MM.1S (cell line): ENCODE measurements around the gene PNPLA2.

Experiments used
- EZH2 ChIP-seq: fragments of 300-600 bp; sonication (generic); optimal IDR thresholded peaks from 2 replicates; pipeline ENCODE3; 2017; ENCODE audit warnings: low read depth, mild to moderate bottlenecking, antibody characterized with exemption, low read length, mixed read lengths
- TF ChIP-seq, protein P1 (sequence below): fragments of 300-600 bp; sonication (generic); IDR thresholded peaks from 2 replicates; pipeline ENCODE4 v1.5.1; 2016; ENCODE audit warnings: antibody characterized with exemption, low read length, mixed read lengths

GRCh38 chr11:794013-794765 is 24.5 kb upstream of the PNPLA2 start:
- TF ChIP-seq EZH2, result no peak
- TF ChIP-seq, protein P1, sequence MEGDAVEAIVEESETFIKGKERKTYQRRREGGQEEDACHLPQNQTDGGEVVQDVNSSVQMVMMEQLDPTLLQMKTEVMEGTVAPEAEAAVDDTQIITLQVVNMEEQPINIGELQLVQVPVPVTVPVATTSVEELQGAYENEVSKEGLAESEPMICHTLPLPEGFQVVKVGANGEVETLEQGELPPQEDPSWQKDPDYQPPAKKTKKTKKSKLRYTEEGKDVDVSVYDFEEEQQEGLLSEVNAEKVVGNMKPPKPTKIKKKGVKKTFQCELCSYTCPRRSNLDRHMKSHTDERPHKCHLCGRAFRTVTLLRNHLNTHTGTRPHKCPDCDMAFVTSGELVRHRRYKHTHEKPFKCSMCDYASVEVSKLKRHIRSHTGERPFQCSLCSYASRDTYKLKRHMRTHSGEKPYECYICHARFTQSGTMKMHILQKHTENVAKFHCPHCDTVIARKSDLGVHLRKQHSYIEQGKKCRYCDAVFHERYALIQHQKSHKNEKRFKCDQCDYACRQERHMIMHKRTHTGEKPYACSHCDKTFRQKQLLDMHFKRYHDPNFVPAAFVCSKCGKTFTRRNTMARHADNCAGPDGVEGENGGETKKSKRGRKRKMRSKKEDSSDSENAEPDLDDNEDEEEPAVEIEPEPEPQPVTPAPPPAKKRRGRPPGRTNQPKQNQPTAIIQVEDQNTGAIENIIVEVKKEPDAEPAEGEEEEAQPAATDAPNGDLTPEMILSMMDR, result no peak
